ENCODE results near the gene KLHDC4. TPM values are rescaled to one million over a fixed set of nuclear protein-coding genes. Genes with fewer than 3 reads are reported as not detected.
"Not testable (repeated sequence)": the region's sequence is repeated elsewhere in the genome, so short reads cannot be mapped to it uniquely, and the experiment has no call there.

Gene KLHDC4
- polyA plus RNA-seq, 1 of the 3 experiments (the other 2 are of a cell fraction): 51.2 TPM

- no peaks in the 10 kb centered on the region for H3K9me3 ChIP-seq
- H3K9ac ChIP-seq: no peak overlapping the region
- H4K20me1 ChIP-seq (ENCODE audit: insufficient read depth): peaks cover 19% of the 10 kb centered on the region
- H2AFZ ChIP-seq (ENCODE audit: low read depth): no peak overlapping the region
- no peak for DNase-seq
- WGBS (ENCODE audit: low lambda C conversion rate): 97% methylated on average over 16 of the region's 16 CpGs
- peaks cover 10 to 23% of the 10 kb centered on the region in 2 experiments; a peak in 3 of 4 replicates for H3K4me1 ChIP-seq (ENCODE audit: control insufficient read depth in 1 of 2, insufficient read depth in 2 of 2, low read depth in 1 of 2, low read length in 1 of 2)
- no peaks in the 10 kb centered on the region for H3K27me3 ChIP-seq (ENCODE audit: insufficient read depth)
- TF ChIP-seq TCF12 (IDR thresholded peaks at IDR 0.05): no peak
- no peak for TF ChIP-seq EP300 (IDR thresholded peaks at IDR 0.05; ENCODE audit: borderline replicate concordance in 1 of 2, low read depth in 1 of 2, low read length in 1 of 2)
- TF ChIP-seq, protein P1, sequence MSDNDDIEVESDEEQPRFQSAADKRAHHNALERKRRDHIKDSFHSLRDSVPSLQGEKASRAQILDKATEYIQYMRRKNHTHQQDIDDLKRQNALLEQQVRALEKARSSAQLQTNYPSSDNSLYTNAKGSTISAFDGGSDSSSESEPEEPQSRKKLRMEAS (IDR thresholded peaks at IDR 0.05; ENCODE audit: low read depth): no peak
- no peak for TF ChIP-seq RCOR1 (IDR thresholded peaks at IDR 0.05; ENCODE audit: low read length)
- no peak for TF ChIP-seq MXI1 (IDR thresholded peaks at IDR 0.05; ENCODE audit: low read depth, low read length)
- no peak for TF ChIP-seq SMC3 (IDR thresholded peaks at IDR 0.05; ENCODE audit: low read depth, low read length)
- no peak for TF ChIP-seq CHD2 (IDR thresholded peaks at IDR 0.05; ENCODE audit: low read length, partially characterized antibody)
- TF ChIP-seq, protein P2, sequence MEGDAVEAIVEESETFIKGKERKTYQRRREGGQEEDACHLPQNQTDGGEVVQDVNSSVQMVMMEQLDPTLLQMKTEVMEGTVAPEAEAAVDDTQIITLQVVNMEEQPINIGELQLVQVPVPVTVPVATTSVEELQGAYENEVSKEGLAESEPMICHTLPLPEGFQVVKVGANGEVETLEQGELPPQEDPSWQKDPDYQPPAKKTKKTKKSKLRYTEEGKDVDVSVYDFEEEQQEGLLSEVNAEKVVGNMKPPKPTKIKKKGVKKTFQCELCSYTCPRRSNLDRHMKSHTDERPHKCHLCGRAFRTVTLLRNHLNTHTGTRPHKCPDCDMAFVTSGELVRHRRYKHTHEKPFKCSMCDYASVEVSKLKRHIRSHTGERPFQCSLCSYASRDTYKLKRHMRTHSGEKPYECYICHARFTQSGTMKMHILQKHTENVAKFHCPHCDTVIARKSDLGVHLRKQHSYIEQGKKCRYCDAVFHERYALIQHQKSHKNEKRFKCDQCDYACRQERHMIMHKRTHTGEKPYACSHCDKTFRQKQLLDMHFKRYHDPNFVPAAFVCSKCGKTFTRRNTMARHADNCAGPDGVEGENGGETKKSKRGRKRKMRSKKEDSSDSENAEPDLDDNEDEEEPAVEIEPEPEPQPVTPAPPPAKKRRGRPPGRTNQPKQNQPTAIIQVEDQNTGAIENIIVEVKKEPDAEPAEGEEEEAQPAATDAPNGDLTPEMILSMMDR (IDR thresholded peaks at IDR 0.05): no peak
- TF ChIP-seq GABPA (IDR thresholded peaks at IDR 0.05; ENCODE audit: low read depth): no peak
- H3K27ac ChIP-seq (ENCODE audit: low read depth in 2 of 2, low read length in 1 of 2): no peak overlapping the region
- no peak overlapping the region for H3K4me2 ChIP-seq
- H3K36me3 ChIP-seq (replicated peaks in 1 of 2; ENCODE audit: control insufficient read depth in 1 of 2, insufficient read depth in 2 of 2, low read length in 1 of 2): peaks cover 9 to 30% of the 10 kb centered on the region in 2 experiments
- ChIA-PET CTCF (no interaction called here), POLR2A (no interaction called here)
- no peak overlapping the region for H3K4me3 ChIP-seq (ENCODE audit: low read depth in 2 of 2, low read length in 1 of 2)
- no peaks in the 10 kb centered on the region for H3K9me2 ChIP-seq
- H3F3A ChIP-seq (replicated peaks; ENCODE audit: insufficient read depth): peaks cover 9% of the 10 kb centered on the region
- H3K79me2 ChIP-seq (ENCODE audit: insufficient read depth): no peaks in the 10 kb centered on the region
Measured at GRCh38 chr16:87727346-87727745, 38.4 kb downstream of the KLHDC4 start.

DNA sequence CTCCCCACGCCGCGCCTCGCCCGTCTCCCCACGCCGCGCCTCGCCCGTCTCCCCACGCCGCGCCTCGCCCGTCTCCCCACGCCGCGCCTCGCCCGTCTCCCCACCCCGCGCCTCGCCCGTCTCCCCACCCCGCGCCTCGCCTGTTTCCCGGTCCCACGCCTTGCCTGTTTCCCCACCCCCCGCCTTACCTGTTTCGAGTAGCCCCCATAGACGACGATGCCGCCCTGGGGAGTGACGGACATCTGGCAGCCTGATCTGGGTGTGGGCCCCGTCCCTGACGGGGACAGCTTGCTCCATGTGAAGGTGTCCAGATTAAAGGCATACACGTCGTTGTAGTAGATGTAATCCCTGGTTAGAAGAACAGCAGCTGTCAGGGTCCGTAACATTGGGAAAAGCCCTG, 39.2 kb downstream of the KLHDC4 start:
- H3K9ac ChIP-seq; CTCF ChIA-PET; H3F3A ChIP-seq (replicated peaks; ENCODE audit: insufficient read depth); H2AFZ ChIP-seq (ENCODE audit: low read depth); H3K4me3 ChIP-seq (ENCODE audit: low read depth in 2 of 2, low read length in 1 of 2); POLR2A ChIA-PET; H3K27ac ChIP-seq (ENCODE audit: low read depth in 2 of 2, low read length in 1 of 2); H3K27me3 ChIP-seq (ENCODE audit: insufficient read depth); H3K79me2 ChIP-seq (ENCODE audit: insufficient read depth); H3K4me2 ChIP-seq; H3K9me3 ChIP-seq; DNase-seq; H3K9me2 ChIP-seq: not testable (repeated sequence)
- peaks cover 9 to 33% of the 10 kb centered on the region in 2 experiments for H3K36me3 ChIP-seq (replicated peaks in 1 of 2; ENCODE audit: control insufficient read depth in 1 of 2, insufficient read depth in 2 of 2, low read length in 1 of 2)
- H4K20me1 ChIP-seq (ENCODE audit: insufficient read depth): peaks cover 20% of the 10 kb centered on the region
- H3K4me1 ChIP-seq (ENCODE audit: control insufficient read depth in 1 of 2, insufficient read depth in 2 of 2, low read depth in 1 of 2, low read length in 1 of 2): peaks cover 10 to 31% of the 10 kb centered on the region in 2 experiments; a peak in 3 of 4 replicates
- 98% methylated on average over 40 of the region's 40 CpGs for WGBS (ENCODE audit: low lambda C conversion rate)

GRCh38 chr16:87725596-87726235, 40.1 kb downstream of the KLHDC4 start:
- DNase-seq: no peak
- Histone ChIP-seq H3K36me3 (replicated peaks in 1 of 2; ENCODE audit: control insufficient read depth in 1 of 2, insufficient read depth in 2 of 2, low read length in 1 of 2) (peaks cover 9 to 34% of the 10 kb centered on the region in 2 experiments), H4K20me1 (ENCODE audit: insufficient read depth) (peaks cover 20% of the 10 kb centered on the region), H3K4me2 (no peak overlapping the region), H3K4me1 (ENCODE audit: control insufficient read depth in 1 of 2, insufficient read depth in 2 of 2, low read depth in 1 of 2, low read length in 1 of 2) (peaks cover 10 to 36% of the 10 kb centered on the region in 2 experiments; a peak in 3 of 4 replicates), H3K27ac (ENCODE audit: low read depth in 2 of 2, low read length in 1 of 2) (no peak overlapping the region), H3K9me2 (no peaks in the 10 kb centered on the region), H3F3A (replicated peaks; ENCODE audit: insufficient read depth) (peaks cover 9% of the 10 kb centered on the region), H3K9ac (no peak overlapping the region), H3K79me2 (ENCODE audit: insufficient read depth) (no peaks in the 10 kb centered on the region), H3K4me3 (ENCODE audit: low read depth in 2 of 2, low read length in 1 of 2) (no peak overlapping the region), H2AFZ (ENCODE audit: low read depth) (no peak overlapping the region), H3K9me3 (no peaks in the 10 kb centered on the region), H3K27me3 (ENCODE audit: insufficient read depth) (no peaks in the 10 kb centered on the region)
- ChIA-PET POLR2A (no interaction called here), CTCF (interaction anchor here (2.2 to 4.3 kb wide), 2 partner anchors 44 to 90 kb away, joined by 6 to 24 read pairs; no protein-coding TSS in a partner anchor)
- TF ChIP-seq EP300 (IDR thresholded peaks at IDR 0.05; ENCODE audit: borderline replicate concordance in 1 of 2, low read depth in 1 of 2, low read length in 1 of 2) (no peak), USF1 (IDR thresholded peaks at IDR 0.05; ENCODE audit: borderline replicate concordance, low read depth) (no peak), MEF2A (IDR thresholded peaks at IDR 0.05; ENCODE audit: borderline replicate concordance, low read depth) (no peak), NRF1 (IDR thresholded peaks at IDR 0.05; ENCODE audit: low read depth, low read length) (no peak), RXRA (IDR thresholded peaks at IDR 0.05; ENCODE audit: borderline replicate concordance, low read depth) (no peak), POLR2AphosphoS5 (IDR thresholded peaks at IDR 0.05; ENCODE audit: low read depth, low read length) (no peak), RAD21 (IDR thresholded peaks at IDR 0.05; ENCODE audit: low read length) (no peak), FOSL2 (IDR thresholded peaks at IDR 0.05; ENCODE audit: borderline replicate concordance, low read depth) (no peak), GABPA (IDR thresholded peaks at IDR 0.05; ENCODE audit: low read depth) (no peak), TEAD4 (IDR thresholded peaks at IDR 0.05; ENCODE audit: borderline replicate concordance, insufficient read depth) (no peak)
- WGBS (ENCODE audit: low lambda C conversion rate): 97% methylated on average over 26 of the region's 28 CpGs

Data from SK-N-SH (cell line).